Pericardium fibroblast (primary cell): ENCODE data around the gene RPRM. TPM values are rescaled to one million over a fixed set of nuclear protein-coding genes. Genes with fewer than 3 reads are reported as not detected.

ENCODE experiments used
- total RNA-seq: library from RNA; depleted of rRNA; stranded (reverse); fragments of >200 nt; gene quantifications from 2 replicates; pipeline ENCODE4 v1.2.3, GENCODE V29; 2015

RPRM gene
- total RNA-seq = 1.2 TPM in 1 of 2 replicates, not detected in the other

GRCh38 chr2:153478289-153479261 is at the start of gene RPRM:
TSS of gene RPRM (minus strand) at chr2:153478762. CDS start at chr2:153478565, 197 bp downstream.

